ENCODE measurements around the gene ADAMTS9.

The ADAMTS9 gene

GRCh38 chr3:64533617-64534317 lies 154.0 kb downstream of the ADAMTS9 start:
- peak; percentile 2 for DNase-seq

DNA sequence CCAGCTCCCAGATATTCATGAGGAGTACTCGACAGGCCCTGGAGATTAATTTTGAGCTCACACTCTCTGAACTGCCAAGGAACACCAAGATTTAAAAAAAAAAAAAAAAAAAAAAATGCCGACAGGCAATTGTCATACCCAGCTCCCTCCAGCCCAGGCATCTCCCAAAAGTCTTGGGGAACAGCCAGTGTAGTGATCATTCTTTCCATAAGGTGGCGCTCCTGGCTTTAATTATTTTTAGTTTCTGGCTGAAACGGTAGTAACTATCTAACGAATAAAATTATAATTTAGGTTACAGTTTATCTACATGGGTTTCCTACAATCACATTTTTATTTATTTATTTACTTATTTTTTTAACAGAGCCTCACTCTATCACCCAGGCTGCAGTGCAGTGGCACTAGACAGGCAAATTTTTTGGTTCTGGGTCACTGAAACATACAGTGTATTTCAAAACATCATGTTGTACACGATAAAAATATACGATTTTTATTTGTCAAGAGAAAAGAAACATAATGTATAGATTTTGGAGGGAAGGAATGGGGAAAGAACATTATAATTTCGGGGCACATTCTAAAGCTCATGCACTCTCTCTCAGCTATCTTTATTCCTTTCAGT lies 157.3 kb downstream of the ADAMTS9 start:
- no peak for DNase-seq

- DNase-seq = no peak
These were observed 164.5 kb downstream of the ADAMTS9 start for GRCh38 chr3:64523324-64523723.

- no peak for DNase-seq
These were observed 167.5 kb downstream of the ADAMTS9 start for GRCh38 chr3:64520334-64520733.

GRCh38 chr3:64518950-64519349 lies 168.8 kb downstream of the ADAMTS9 start:
- DNase-seq = no peak

DNA sequence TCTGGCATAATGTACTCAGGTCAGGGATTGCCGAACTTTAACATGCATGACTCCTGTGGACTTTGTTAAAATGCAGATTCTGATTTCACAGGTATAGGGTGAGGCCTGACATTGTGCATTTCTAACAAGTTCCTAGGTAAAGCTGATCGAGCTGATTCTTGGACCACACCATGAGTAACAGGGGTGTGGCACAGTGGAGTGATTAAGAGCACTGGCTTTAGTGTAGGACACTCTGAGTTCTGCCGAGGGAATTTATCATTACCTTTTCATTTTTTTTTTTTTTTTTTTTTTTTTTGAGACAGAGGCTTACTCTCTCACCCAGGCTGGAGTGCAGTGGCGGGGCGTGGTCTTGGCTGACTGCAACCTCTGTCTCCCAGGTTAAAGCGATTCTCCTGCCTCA lies 169.3 kb downstream of the ADAMTS9 start:
- DNase-seq = no peak

DNA sequence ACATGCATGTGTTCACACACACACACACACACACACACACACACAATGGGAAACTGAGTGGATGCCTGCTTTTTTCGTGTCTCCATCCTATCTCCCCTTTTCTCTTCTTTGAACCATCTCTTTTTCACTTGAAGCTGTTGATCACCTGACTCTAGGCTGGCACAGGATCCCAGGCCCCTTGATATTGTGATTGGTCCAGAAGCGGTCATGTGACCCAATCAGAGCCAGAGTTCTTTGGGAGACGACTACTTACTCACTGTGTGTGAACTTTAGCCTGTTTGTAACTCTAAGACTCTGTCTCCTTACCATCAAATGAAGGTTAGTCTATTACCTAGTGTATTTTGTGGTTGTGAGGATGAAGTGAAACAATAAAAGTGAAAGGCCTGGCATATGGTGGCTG lies 172.9 kb downstream of the ADAMTS9 start:
- no peak for DNase-seq

DNA sequence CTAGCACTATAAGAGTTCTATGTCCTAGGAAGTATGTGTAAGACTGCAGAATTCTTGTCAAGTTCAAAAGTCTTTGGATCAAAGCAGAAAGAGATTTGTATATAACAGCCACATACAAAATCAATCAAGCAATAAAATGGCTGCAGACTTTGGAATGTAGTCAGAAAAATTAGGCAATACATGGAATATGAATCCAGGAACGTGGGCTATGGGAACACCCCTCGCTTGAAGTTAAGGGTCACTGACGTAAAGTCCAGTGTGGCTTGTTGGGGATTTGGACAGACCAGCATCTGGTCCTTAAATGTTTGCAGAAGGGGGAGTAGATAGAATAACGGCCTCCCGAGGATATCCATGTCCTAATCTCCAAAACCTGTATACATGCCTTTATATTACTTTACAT lies 178.6 kb downstream of the ADAMTS9 start:
- no peak for DNase-seq

- no peak for DNase-seq
These were observed 179.7 kb downstream of the ADAMTS9 start for GRCh38 chr3:64508140-64508539.

GRCh38 chr3:64506255-64506654 lies 181.5 kb downstream of the ADAMTS9 start:
- DNase-seq = no peak

DNA sequence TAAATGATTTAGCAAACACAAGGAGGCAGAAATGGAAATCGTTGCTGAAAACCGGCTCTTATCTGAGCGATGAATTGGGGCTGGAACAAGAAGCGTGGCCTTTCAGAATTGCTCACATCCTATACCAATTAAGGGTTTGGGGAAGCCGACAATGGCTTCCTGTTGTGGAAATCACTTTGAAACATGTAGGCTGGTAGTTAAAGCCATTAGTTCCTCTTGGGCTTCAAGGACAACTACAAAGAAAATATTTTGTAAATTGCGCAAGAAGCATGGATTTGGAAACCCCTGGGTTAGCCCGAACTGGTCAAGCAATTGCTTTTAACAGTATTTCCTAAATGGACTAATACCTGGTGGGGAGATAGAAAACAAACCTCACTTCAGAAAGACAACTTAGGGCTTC lies 182.4 kb downstream of the ADAMTS9 start:
- no peak for DNase-seq

- DNase-seq = no peak
These were observed 185.5 kb downstream of the ADAMTS9 start for GRCh38 chr3:64502284-64502683.

- DNase-seq = no peak
These were observed 186.4 kb downstream of the ADAMTS9 start for GRCh38 chr3:64501298-64501906.

- no peak for DNase-seq
These were observed 190.9 kb downstream of the ADAMTS9 start for GRCh38 chr3:64496786-64497490.

- no peak for DNase-seq
These were observed 191.9 kb downstream of the ADAMTS9 start for GRCh38 chr3:64495781-64496334.

DNA sequence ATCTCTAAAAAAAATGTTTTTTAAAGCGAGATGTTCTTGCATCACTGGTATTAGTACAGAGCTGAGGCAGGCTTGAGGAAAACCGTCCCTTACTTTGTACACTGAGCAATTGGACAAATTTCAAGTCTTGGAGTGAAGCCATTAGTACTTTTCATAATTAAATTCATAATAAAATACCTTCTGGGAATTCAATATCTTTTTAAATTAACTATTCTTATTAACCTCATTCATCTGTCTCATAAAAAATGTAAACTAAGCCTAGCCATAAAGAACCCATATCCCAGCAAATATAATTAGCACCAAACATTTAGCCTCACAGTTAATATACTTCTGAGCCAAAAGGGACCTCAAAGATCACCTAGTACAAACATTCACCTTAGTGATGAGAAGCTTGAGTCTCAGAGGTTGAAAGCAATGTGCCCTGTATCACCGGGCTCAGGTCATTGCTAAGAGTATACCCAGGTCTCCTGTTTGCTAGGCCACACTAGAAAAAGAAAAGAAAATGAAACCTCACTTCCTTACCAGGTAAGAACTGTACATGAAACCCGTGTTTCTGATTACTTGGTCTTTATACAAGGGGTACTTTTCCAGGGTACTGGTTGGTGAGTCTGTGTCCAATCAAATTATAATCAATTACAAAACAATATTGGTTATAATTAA lies 192.5 kb downstream of the ADAMTS9 start:
- no peak for DNase-seq

GRCh38 chr3:64494526-64494925 lies 193.3 kb downstream of the ADAMTS9 start:
- no peak for DNase-seq

GRCh38 chr3:64493149-64493548 lies 194.7 kb downstream of the ADAMTS9 start:
- no peak for DNase-seq

- DNase-seq = no peak
These were observed 196.0 kb downstream of the ADAMTS9 start for GRCh38 chr3:64491843-64492242.

DNA sequence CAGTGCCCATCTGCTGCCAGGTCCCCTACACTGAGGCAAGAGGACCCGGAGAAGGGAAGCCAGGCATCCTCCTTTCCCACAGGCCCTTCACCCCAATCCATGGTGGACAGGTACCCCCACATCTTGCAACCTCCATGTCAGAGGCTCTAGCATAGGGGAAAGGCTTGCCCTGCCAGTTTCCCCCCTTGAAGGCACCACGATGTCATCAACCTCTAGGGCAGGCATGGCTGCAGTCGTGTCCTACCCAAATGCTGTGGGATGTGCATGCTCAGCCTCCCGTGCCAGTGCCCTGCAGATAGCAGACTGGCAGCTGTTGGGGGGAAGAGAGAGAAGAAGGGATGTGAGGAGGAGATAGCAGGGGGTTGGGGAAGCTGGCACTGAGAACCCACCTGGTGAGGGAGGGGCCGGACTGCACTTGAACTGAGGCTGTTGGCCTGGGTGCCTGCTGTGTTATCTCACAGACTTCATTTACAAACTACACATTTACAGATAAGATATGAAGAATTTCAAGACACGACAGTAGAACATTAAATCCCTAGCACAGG lies 197.5 kb downstream of the ADAMTS9 start:
- no peak for DNase-seq

DNA sequence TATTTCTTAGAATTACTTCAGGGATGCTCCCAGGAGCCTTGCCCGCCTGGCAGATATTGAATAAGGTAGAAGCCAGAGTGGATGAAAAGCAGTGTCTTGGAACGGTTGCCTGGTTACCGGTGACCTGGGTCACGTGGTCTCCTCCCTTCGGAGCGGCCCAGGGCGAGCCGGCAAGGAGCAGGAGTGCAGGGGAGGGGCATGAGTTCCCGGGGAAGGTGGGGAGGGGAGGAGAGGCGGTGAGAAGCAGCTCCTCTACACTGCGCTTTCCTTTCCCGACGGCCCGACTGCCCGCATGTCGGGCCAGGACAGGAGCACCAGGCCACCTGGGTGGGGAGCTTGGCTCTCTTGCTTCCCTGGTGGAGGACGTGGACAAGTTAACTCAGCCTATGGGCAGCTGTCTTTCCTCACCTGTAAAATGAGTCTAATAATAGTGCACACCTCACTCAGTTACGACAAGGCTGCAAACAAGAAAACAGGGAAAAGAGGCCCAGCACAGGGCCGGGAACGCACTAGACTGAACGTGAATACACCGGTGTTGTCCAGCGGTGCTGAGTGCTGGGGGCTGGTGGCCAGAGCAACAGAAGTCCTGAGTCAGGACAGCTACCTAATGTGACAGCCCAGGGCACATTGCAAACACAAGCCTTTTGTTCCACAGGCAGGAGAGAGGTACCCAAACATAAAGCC lies 198.3 kb downstream of the ADAMTS9 start:
- DNase-seq = no peak

GRCh38 chr3:64488939-64489338 lies 198.9 kb downstream of the ADAMTS9 start:
- no peak for DNase-seq

Measured in T-helper 9 cell (primary cell).